ENCODE measurements around the gene HIBCH. TPM values are rescaled to one million over a fixed set of nuclear protein-coding genes. Genes with fewer than 3 reads are reported as not detected.

The HIBCH gene
- total and polyA plus RNA-seq, 4 donors: 20.2 to 65.2 (median 32.8) TPM

DNA sequence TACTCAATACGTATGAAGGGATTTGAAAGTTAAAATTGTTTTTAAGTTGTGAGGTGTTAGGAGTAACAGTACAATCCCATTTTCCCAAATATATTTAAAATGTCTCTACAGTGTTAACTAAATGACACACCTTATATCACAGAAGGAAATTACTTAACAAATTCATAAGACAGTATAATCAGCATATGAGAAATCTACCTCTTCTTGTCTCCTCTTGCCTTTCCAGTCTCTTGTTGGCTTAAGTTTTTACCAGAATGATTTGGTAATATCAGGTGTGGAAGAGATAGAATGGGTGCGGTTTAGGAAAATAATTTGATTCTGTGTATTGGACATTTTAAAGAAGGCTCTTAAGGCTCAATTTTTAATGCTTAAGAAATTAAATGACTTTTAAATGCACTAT, 14.3 kb upstream of the HIBCH start:
- Histone ChIP-seq H3K36me3 (ENCODE audit: control insufficient read depth in 4 of 4, insufficient read depth in 3 of 4, low read depth in 1 of 4, low read length in 3 of 4) (no peaks in the 10 kb centered on the region), H3K9ac (ENCODE audit: low read depth in 1 of 2, low read length in 2 of 2) (peak overlapping the region in 1 of 2 donors; percentile 48), H3K27me3 (ENCODE audit: control insufficient read depth in 4 of 4, insufficient read depth in 4 of 4, low read length in 3 of 4) (no peaks in the 10 kb centered on the region), H3K9me3 (ENCODE audit: control insufficient read depth in 4 of 4, low read length in 3 of 4) (no peaks in the 10 kb centered on the region), H3K4me1 (ENCODE audit: control insufficient read depth in 4 of 4, insufficient read depth in 4 of 4, low read length in 3 of 4) (peaks cover 3 to 20% (median 12%) of the 10 kb centered on the region in 4 donors), H3K4me3 (ENCODE audit: low read depth in 1 of 3, low read length in 3 of 3) (peak overlapping the region in 2 of 3 donors; percentile 7 to 26), H3K27ac (ENCODE audit: low read depth in 1 of 2, low read length in 2 of 2) (peak overlapping the region; percentile 63 to 79)
- TF ChIP-seq, protein P1, sequence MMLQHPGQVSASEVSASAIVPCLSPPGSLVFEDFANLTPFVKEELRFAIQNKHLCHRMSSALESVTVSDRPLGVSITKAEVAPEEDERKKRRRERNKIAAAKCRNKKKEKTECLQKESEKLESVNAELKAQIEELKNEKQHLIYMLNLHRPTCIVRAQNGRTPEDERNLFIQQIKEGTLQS (IDR thresholded peaks at IDR 0.05): no peak
- no peak for TF ChIP-seq RAD21 (IDR thresholded peaks at IDR 0.05)
- no peak for TF ChIP-seq HNF4G (IDR thresholded peaks at IDR 0.05)
- no peak for TF ChIP-seq JUND (IDR thresholded peaks at IDR 0.05)
- no peak for TF ChIP-seq FOXA2 (IDR thresholded peaks at IDR 0.05)
- TF ChIP-seq, protein P2, sequence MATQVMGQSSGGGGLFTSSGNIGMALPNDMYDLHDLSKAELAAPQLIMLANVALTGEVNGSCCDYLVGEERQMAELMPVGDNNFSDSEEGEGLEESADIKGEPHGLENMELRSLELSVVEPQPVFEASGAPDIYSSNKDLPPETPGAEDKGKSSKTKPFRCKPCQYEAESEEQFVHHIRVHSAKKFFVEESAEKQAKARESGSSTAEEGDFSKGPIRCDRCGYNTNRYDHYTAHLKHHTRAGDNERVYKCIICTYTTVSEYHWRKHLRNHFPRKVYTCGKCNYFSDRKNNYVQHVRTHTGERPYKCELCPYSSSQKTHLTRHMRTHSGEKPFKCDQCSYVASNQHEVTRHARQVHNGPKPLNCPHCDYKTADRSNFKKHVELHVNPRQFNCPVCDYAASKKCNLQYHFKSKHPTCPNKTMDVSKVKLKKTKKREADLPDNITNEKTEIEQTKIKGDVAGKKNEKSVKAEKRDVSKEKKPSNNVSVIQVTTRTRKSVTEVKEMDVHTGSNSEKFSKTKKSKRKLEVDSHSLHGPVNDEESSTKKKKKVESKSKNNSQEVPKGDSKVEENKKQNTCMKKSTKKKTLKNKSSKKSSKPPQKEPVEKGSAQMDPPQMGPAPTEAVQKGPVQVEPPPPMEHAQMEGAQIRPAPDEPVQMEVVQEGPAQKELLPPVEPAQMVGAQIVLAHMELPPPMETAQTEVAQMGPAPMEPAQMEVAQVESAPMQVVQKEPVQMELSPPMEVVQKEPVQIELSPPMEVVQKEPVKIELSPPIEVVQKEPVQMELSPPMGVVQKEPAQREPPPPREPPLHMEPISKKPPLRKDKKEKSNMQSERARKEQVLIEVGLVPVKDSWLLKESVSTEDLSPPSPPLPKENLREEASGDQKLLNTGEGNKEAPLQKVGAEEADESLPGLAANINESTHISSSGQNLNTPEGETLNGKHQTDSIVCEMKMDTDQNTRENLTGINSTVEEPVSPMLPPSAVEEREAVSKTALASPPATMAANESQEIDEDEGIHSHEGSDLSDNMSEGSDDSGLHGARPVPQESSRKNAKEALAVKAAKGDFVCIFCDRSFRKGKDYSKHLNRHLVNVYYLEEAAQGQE (IDR thresholded peaks at IDR 0.05): no peak
- TF ChIP-seq GABPA (IDR thresholded peaks at IDR 0.05 in 1 of 2, conservative IDR thresholded peaks at IDR 0.05 in 1 of 2): no peak
- TF ChIP-seq TAF1 (conservative IDR thresholded peaks at IDR 0.05): no peak
- TF ChIP-seq, protein P3, sequence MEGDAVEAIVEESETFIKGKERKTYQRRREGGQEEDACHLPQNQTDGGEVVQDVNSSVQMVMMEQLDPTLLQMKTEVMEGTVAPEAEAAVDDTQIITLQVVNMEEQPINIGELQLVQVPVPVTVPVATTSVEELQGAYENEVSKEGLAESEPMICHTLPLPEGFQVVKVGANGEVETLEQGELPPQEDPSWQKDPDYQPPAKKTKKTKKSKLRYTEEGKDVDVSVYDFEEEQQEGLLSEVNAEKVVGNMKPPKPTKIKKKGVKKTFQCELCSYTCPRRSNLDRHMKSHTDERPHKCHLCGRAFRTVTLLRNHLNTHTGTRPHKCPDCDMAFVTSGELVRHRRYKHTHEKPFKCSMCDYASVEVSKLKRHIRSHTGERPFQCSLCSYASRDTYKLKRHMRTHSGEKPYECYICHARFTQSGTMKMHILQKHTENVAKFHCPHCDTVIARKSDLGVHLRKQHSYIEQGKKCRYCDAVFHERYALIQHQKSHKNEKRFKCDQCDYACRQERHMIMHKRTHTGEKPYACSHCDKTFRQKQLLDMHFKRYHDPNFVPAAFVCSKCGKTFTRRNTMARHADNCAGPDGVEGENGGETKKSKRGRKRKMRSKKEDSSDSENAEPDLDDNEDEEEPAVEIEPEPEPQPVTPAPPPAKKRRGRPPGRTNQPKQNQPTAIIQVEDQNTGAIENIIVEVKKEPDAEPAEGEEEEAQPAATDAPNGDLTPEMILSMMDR (IDR thresholded peaks at IDR 0.05; ENCODE audit: low read depth, low read length, missing input control): no peak
- TF ChIP-seq SP1 (IDR thresholded peaks at IDR 0.05): no peak
- TF ChIP-seq NR2F2 (IDR thresholded peaks at IDR 0.05): no peak
- TF ChIP-seq FOXA1 (IDR thresholded peaks at IDR 0.05): no peak
- no peak for TF ChIP-seq HNF4A (conservative IDR thresholded peaks at IDR 0.05)
- TF ChIP-seq YY1 (IDR thresholded peaks at IDR 0.05): no peak
- TF ChIP-seq, protein P4, sequence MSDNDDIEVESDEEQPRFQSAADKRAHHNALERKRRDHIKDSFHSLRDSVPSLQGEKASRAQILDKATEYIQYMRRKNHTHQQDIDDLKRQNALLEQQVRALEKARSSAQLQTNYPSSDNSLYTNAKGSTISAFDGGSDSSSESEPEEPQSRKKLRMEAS (IDR thresholded peaks at IDR 0.05): no peak
- TF ChIP-seq EGR1 (IDR thresholded peaks at IDR 0.05; ENCODE audit: low read depth in 2 of 2): no peak
- TF ChIP-seq, protein P5, sequence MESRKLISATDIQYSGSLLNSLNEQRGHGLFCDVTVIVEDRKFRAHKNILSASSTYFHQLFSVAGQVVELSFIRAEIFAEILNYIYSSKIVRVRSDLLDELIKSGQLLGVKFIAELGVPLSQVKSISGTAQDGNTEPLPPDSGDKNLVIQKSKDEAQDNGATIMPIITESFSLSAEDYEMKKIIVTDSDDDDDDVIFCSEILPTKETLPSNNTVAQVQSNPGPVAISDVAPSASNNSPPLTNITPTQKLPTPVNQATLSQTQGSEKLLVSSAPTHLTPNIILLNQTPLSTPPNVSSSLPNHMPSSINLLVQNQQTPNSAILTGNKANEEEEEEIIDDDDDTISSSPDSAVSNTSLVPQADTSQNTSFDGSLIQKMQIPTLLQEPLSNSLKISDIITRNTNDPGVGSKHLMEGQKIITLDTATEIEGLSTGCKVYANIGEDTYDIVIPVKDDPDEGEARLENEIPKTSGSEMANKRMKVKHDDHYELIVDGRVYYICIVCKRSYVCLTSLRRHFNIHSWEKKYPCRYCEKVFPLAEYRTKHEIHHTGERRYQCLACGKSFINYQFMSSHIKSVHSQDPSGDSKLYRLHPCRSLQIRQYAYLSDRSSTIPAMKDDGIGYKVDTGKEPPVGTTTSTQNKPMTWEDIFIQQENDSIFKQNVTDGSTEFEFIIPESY (IDR thresholded peaks at IDR 0.05): no peak
- no peak for TF ChIP-seq RXRA (IDR thresholded peaks at IDR 0.05)
- WGBS: 34% methylated on average over 2 of the region's 2 CpGs
- no peak for DNase-seq (ENCODE audit: low spot score)

Measured in liver (tissue), 9 donors.